Upper lobe of left lung (tissue), 6 donors: ENCODE data around the gene CDCA8. TPM values are rescaled to one million over a fixed set of nuclear protein-coding genes. Genes with fewer than 3 reads are reported as not detected.

ENCODE experiments used
- ATAC-seq, 2 donors: fragments of 200-7000 bp; cut with Tn5 transposase; one replicate each; pipeline ENCODE4 v1.9.1; 2022; ENCODE audit warnings: mild to moderate bottlenecking in 2 of 2, moderate library complexity in 2 of 2; ENCODE audit not compliant: low FRiP score in 2 of 2
- DNase-seq, 2 donors: peaks; one replicate each; pipeline ENCODE4 v3.0.0-alpha.2; 2019 to 2020
- H3K27ac ChIP-seq, 4 donors: fragments of 200-600 bp; sonication (generic); one replicate each; pipeline ENCODE4 v1.5.1; 2016 to 2019
- H3K27me3 ChIP-seq, 4 donors: fragments of 200-600 bp; sonication (generic); one replicate each; pipeline ENCODE4 v1.5.1; 2017 to 2019
- H3K36me3 ChIP-seq, 4 donors: fragments of 200-600 bp; sonication (generic); one replicate each; pipeline ENCODE4 v1.5.1; 2016 to 2019
- H3K4me1 ChIP-seq, 4 donors: fragments of 200-600 bp; sonication (generic); one replicate each; pipeline ENCODE4 v1.5.1; 2018 to 2019
- H3K4me3 ChIP-seq, 4 donors: fragments of 200-600 bp; sonication (generic); one replicate each; pipeline ENCODE4 v1.5.1; 2017 to 2019; ENCODE audit warnings: mild to moderate bottlenecking in 2 of 4, moderate library complexity in 1 of 4
- H3K9me3 ChIP-seq, 4 donors: fragments of 200-600 bp; sonication (generic); one replicate each; pipeline ENCODE4 v1.5.1; 2018 to 2019
- CTCF ChIP-seq, 6 experiments: fragments of 450-650 bp in 4 of 6; fragments of 200-600 bp in 2 of 6; sonication (generic) in 2 of 6; IDR thresholded peaks; one replicate each; pipeline ENCODE4 v1.5.1; 2016 to 2019; ENCODE audit warnings: antibody characterized with exemption in 6 of 6
- EP300 ChIP-seq, 4 donors: sonication (generic); formaldehyde crosslinking; IDR thresholded peaks; one replicate each; pipeline ENCODE4 v1.5.1; 2017; ENCODE audit warnings: antibody characterized with exemption in 4 of 4, control low read depth in 2 of 4
- POLR2A ChIP-seq, 4 donors: fragments of 450-650 bp; IDR thresholded peaks; one replicate each; pipeline ENCODE4 v1.5.1; 2016 to 2017; ENCODE audit warnings: antibody characterized with exemption in 4 of 4, mild to moderate bottlenecking in 2 of 4
- POLR2AphosphoS5 ChIP-seq, 2 donors: sonication (generic); formaldehyde crosslinking; IDR thresholded peaks; one replicate each; pipeline ENCODE4 v1.5.1; 2017; ENCODE audit warnings: antibody characterized with exemption in 2 of 2
- WGBS, 2 donors: methylation state at CpG; one replicate each; pipeline ENCODE4 v1.1.5; 2017 to 2018; 5-methylcytosine and 5-hydroxymethylcytosine counted together
- small RNA-seq, 4 donors: library from RNA; depleted of rRNA; stranded (forward); fragments of <200 nt; gene quantifications; one replicate each; pipeline ENCODE3, GENCODE V24; 2016
- total RNA-seq, 6 donors: library from RNA; depleted of rRNA in 4 of 6; stranded (reverse); fragments of >200 nt in 4 of 6; gene quantifications; one replicate each; pipeline versions ENCODE4 v1.1.0 to v1.2.1, GENCODE V29; 2016 to 2021
- donor health status: DM: no; HTN: no; CAD: no; lungs with moderate emphysema.
- donor health status: DM: no; HTN: yes; CAD: no; lungs with severe emphysema.

CDCA8 gene
- total RNA-seq, 6 donors from 2014 or later: 0.89 to 2.0 (median 1.5) TPM; not detected in 1

- peak in 1 of 2 donors; percentile 7 for ATAC-seq
- Histone ChIP-seq H3K4me1 (peaks cover 4 to 16% (median 6%) of the 10 kb centered on the region in 4 donors), H3K27me3 (peaks cover 0 to 24% (median 12%) of the 10 kb centered on the region in 4 donors), H3K27ac (no peak overlapping the region), H3K36me3 (no peaks in the 10 kb centered on the region), H3K9me3 (no peaks in the 10 kb centered on the region), H3K4me3 (peak overlapping the region in 3 of 4 donors; percentile 46 to 50 (median 47))
- TF ChIP-seq POLR2AphosphoS5 (IDR thresholded peaks at IDR 0.05) (no peak), CTCF (IDR thresholded peaks at IDR 0.05) (no peak), POLR2A (IDR thresholded peaks at IDR 0.05) (no peak), EP300 (IDR thresholded peaks at IDR 0.05) (no peak)
- peak in 1 of 2 donors; percentile 64 for DNase-seq
- WGBS, 2 donors: 5 to 10% methylated on average over 26 to 46 of the region's 52 CpGs
Measured at GRCh38 chr1:37753473-37754321, 61.4 kb downstream of the CDCA8 start.

- Histone ChIP-seq H3K27ac (no peak overlapping the region), H3K9me3 (no peaks in the 10 kb centered on the region), H3K4me3 (no peak overlapping the region), H3K27me3 (peaks cover 0 to 24% (median 12%) of the 10 kb centered on the region in 4 donors), H3K36me3 (no peaks in the 10 kb centered on the region), H3K4me1 (peaks cover 4 to 16% (median 6%) of the 10 kb centered on the region in 4 donors)
- ATAC-seq: peak in 1 of 2 donors; percentile 61
- WGBS, 2 donors: 59 to 88% methylated on average over 1 of the region's 1 CpG
- TF ChIP-seq POLR2A (IDR thresholded peaks at IDR 0.05): no peak
- no peak for TF ChIP-seq EP300 (IDR thresholded peaks at IDR 0.05)
- no peak for TF ChIP-seq POLR2AphosphoS5 (IDR thresholded peaks at IDR 0.05)
- no peak for TF ChIP-seq CTCF (IDR thresholded peaks at IDR 0.05)
- DNase-seq: no peak
Measured at GRCh38 chr1:37755290-37755689, 63.0 kb downstream of the CDCA8 start.

- TF ChIP-seq POLR2AphosphoS5 (IDR thresholded peaks at IDR 0.05) (no peak), POLR2A (IDR thresholded peaks at IDR 0.05) (no peak), CTCF (IDR thresholded peaks at IDR 0.05) (no peak), EP300 (IDR thresholded peaks at IDR 0.05) (no peak)
- WGBS, 2 donors: 56 to 60% methylated on average over 2 to 4 of the region's 4 CpGs
- no peak for ATAC-seq
- Histone ChIP-seq H3K27me3 (peaks cover 0 to 23% (median 10%) of the 10 kb centered on the region in 4 donors), H3K36me3 (no peaks in the 10 kb centered on the region), H3K9me3 (no peaks in the 10 kb centered on the region), H3K4me3 (no peak overlapping the region), H3K4me1 (peaks cover 4 to 16% (median 6%) of the 10 kb centered on the region in 4 donors), H3K27ac (no peak overlapping the region)
- DNase-seq: no peak
Measured at GRCh38 chr1:37755951-37756560, 63.7 kb downstream of the CDCA8 start.

Small RNA genes within 50 kb of the gene (small RNA-seq; reads per million reads assigned to genes)
- gene RF00019: 0 reads per million in 4 donors

Other genes starting within 250 kb of the CDCA8 start
- 10 to 100 TPM; 17.6 to 55.5 (median 26.2) TPM for gene ZC3H12A, start 217.9 kb upstream of the CDCA8 start, total RNA-seq
- gene MEAF6, start 177.8 kb upstream of the CDCA8 start, total RNA-seq: 100 to 1,000 TPM in 2 of 6 donors, 10 to 100 TPM in 4; 59.9 to 131 (median 75.1) TPM
- gene SNIP1, start 138.2 kb upstream of the CDCA8 start, total RNA-seq: 10 to 100 TPM; 12.0 to 54.5 (median 17.5) TPM
- 10 to 100 TPM; 12.3 to 41.9 (median 23.4) TPM for gene DNALI1, start 135.6 kb upstream of the CDCA8 start, total RNA-seq
- gene GNL2, start 96.6 kb upstream of the CDCA8 start, total RNA-seq: 10 to 100 TPM; 28.3 to 56.2 (median 40.3) TPM
- 1 to 10 TPM in 5 of 6 donors, under 1 TPM in 1; 0.98 to 5.4 (median 3.5) TPM for gene RSPO1, start 57.6 kb upstream of the CDCA8 start, total RNA-seq
- gene EPHA10, start 72.6 kb downstream of the CDCA8 start, total RNA-seq: 1 to 10 TPM in 2 of 6 donors, under 1 TPM in 2, not detected in 2; 0.76 to 1.7 (median 0.92) TPM
- gene MANEAL, start 101.3 kb downstream of the CDCA8 start, total RNA-seq: 1 to 10 TPM; 2.8 to 8.1 (median 5.2) TPM
- 10 to 100 TPM; 30.0 to 90.1 (median 39.9) TPM for gene C1orf122, start 115.3 kb downstream of the CDCA8 start, total RNA-seq
- gene YRDC, start 115.7 kb downstream of the CDCA8 start, total RNA-seq: 10 to 100 TPM in 4 of 6 donors, 1 to 10 TPM in 2; 4.2 to 22.2 (median 13.3) TPM
- gene MTF1, start 167.1 kb downstream of the CDCA8 start, total RNA-seq: 10 to 100 TPM in 3 of 6 donors, 1 to 10 TPM in 3; 5.2 to 27.4 (median 8.7) TPM